Loucy (cell line): ENCODE data around the gene CHRM1.

Source experiments
- H2AFZ ChIP-seq: fragments of 200-600 bp; sonication (generic); 2 replicates; pipeline ENCODE4 v1.6.0; 2016; ENCODE audit warnings: antibody characterized with exemption, mild to moderate bottlenecking, low read length, moderate library complexity
- H3F3A ChIP-seq: fragments of 200-600 bp; 2 replicates; pipeline ENCODE4 v1.6.0; 2016; ENCODE audit warnings: antibody characterized with exemption, low read depth, mild to moderate bottlenecking
- H3K27me3 ChIP-seq: fragments of 200-600 bp; sonication (generic); 2 replicates; pipeline ENCODE4 v1.6.1; 2014; ENCODE audit warnings: low read length, mild to moderate bottlenecking; ENCODE audit not compliant: insufficient read depth, poor library complexity, severe bottlenecking
- H3K36me3 ChIP-seq: fragments of 200-600 bp; sonication (generic); 2 replicates; pipeline ENCODE4 v1.6.1; 2016; ENCODE audit warnings: low read length; ENCODE audit not compliant: insufficient read depth
- H3K4me1 ChIP-seq: fragments of 200-600 bp; sonication (generic); 2 replicates; pipeline ENCODE4 v1.5.1; 2014; ENCODE audit warnings: low read length, mild to moderate bottlenecking; ENCODE audit not compliant: insufficient read depth, poor library complexity, severe bottlenecking
- H3K4me2 ChIP-seq: fragments of 200-600 bp; sonication (generic); 2 replicates; pipeline ENCODE4 v1.6.0; 2014; ENCODE audit warnings: antibody characterized with exemption, low read length, low read depth, mild to moderate bottlenecking; ENCODE audit not compliant: poor library complexity, severe bottlenecking
- H3K4me3 ChIP-seq: fragments of 200-600 bp; sonication (generic); 2 replicates; pipeline ENCODE4 v1.5.1; 2014; ENCODE audit warnings: low read length, mild to moderate bottlenecking, mixed read lengths; ENCODE audit not compliant: poor library complexity, severe bottlenecking
- H3K79me2 ChIP-seq: fragments of 200-600 bp; sonication (generic); 2 replicates; pipeline ENCODE4 v1.6.1; 2014; ENCODE audit warnings: low read length; ENCODE audit not compliant: insufficient read depth
- H3K9ac ChIP-seq: fragments of 200-600 bp; sonication (generic); 2 replicates; pipeline ENCODE4 v1.6.0; 2014; ENCODE audit warnings: mild to moderate bottlenecking, low read depth, low read length, moderate library complexity; ENCODE audit not compliant: poor library complexity, severe bottlenecking
- H3K9me2 ChIP-seq: fragments of 200-600 bp; sonication (generic); replicated peaks from 2 replicates; pipeline ENCODE4 v1.6.1; 2016; ENCODE audit warnings: low read depth, low read length, mixed read lengths
- H3K9me3 ChIP-seq: fragments of 200-600 bp; sonication (generic); 2 replicates; pipeline ENCODE4 v1.6.1; 2014; ENCODE audit warnings: mild to moderate bottlenecking, antibody characterized with exemption, low read length, low read depth; ENCODE audit not compliant: insufficient read depth
- H4K20me1 ChIP-seq: fragments of 200-600 bp; sonication (generic); 2 replicates; pipeline ENCODE4 v1.6.0; 2014; ENCODE audit warnings: antibody characterized with exemption, low read length, mild to moderate bottlenecking; ENCODE audit not compliant: insufficient read depth, poor library complexity, severe bottlenecking
- EZH2phosphoT487 ChIP-seq: fragments of 200-600 bp; IDR thresholded peaks from 2 replicates; pipeline ENCODE4 v1.6.1; 2018; ENCODE audit warnings: antibody characterized with exemption, mild to moderate bottlenecking, moderate library complexity, borderline replicate concordance
- TF ChIP-seq, protein P1 (sequence below): fragments of 200-600 bp; sonication (generic); conservative IDR thresholded peaks from 2 replicates; pipeline ENCODE4 v1.5.1; 2014; ENCODE audit warnings: mild to moderate bottlenecking, antibody characterized with exemption, low read length

The CHRM1 gene

DNA sequence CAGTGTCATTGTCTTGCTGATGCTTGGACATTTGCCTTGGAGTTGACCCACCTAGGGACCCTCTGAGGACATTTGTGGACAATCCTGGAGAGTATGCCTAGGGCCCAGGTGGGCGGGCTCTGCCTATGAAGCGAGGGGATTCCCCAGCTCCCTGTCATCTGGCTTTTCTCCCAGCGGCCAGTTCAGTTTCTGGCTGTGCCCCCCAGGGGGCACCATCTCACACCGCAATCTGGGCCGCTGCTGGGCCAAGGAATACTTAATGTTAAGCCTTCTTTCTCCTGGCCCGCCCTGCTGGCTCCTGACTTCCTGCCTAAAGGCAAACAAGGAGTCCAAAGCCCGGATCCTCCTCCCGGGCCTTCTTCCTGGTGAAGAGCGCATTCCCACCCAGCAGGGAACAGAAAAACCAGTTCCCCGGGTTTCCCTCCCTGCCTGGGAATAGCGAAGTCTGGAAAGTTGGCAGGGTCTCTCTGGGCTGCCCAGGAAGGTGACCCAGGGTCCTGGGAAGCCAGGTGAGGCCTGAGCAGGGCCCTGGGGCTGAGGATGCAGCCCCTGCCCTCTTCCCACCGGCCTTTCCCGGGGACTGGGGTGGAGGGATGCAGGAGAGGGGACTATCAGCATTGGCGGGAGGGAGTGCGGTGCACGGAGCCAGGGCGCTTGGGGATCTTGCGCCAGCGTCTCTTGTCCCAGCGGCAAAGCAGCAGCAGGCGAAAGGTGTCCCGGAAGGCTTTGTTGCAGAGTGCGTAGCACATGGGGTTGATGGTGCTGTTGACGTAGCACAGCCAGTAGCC, 11.9 kb downstream of the CHRM1 start:
- Histone ChIP-seq H3K79me2 (no peaks in the 10 kb centered on the region), H3K4me2 (no peak overlapping the region), H3K9ac (no peak overlapping the region), H4K20me1 (no peaks in the 10 kb centered on the region), H3K9me2 (no peaks in the 10 kb centered on the region), H3K9me3 (no peaks in the 10 kb centered on the region), H2AFZ (no peak overlapping the region), H3K36me3 (no peaks in the 10 kb centered on the region), H3K27me3 (no peaks in the 10 kb centered on the region), H3K4me1 (peaks cover 13% of the 10 kb centered on the region), H3K4me3 (no peak overlapping the region), H3F3A (no peaks in the 10 kb centered on the region)
- TF ChIP-seq, protein P1, sequence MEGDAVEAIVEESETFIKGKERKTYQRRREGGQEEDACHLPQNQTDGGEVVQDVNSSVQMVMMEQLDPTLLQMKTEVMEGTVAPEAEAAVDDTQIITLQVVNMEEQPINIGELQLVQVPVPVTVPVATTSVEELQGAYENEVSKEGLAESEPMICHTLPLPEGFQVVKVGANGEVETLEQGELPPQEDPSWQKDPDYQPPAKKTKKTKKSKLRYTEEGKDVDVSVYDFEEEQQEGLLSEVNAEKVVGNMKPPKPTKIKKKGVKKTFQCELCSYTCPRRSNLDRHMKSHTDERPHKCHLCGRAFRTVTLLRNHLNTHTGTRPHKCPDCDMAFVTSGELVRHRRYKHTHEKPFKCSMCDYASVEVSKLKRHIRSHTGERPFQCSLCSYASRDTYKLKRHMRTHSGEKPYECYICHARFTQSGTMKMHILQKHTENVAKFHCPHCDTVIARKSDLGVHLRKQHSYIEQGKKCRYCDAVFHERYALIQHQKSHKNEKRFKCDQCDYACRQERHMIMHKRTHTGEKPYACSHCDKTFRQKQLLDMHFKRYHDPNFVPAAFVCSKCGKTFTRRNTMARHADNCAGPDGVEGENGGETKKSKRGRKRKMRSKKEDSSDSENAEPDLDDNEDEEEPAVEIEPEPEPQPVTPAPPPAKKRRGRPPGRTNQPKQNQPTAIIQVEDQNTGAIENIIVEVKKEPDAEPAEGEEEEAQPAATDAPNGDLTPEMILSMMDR: peak; percentile 67
- TF ChIP-seq EZH2phosphoT487: no peak

DNA sequence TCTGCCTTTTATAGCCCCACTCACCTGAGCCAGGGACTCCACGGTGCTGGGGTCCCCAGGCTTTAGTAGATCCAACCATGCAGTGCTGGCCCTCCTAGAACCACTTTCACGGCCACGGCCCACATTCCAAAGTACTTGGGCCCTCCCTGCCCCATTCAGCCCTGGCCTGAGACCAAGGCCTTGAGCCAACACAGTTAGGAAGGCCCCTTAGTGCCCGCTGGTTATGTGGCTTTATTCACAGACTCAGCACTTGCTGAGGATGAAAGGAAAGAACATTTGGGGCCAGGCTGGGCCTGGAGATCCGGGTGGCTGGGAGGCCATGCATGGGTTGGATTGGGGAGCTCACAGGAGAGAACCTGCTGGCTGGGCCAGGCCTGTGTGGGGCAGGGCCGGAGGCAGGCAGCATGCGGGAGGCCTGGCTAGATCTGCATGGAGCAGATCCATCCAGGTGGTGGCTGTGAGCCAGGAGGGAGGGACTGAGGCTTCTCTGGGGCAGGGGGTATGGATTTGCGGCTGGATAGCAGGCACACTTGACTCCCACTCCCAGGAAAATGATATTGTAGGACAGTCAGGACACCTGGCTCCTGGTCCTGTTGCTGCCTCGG, 12.6 kb downstream of the CHRM1 start:
- Histone ChIP-seq H3K4me1 (peaks cover 13% of the 10 kb centered on the region), H3K36me3 (no peaks in the 10 kb centered on the region), H3K27me3 (no peaks in the 10 kb centered on the region), H2AFZ (no peak overlapping the region), H3K4me2 (no peak overlapping the region), H3K4me3 (no peak overlapping the region), H4K20me1 (no peaks in the 10 kb centered on the region), H3K9me3 (no peaks in the 10 kb centered on the region), H3K9ac (no peak overlapping the region), H3K79me2 (no peaks in the 10 kb centered on the region), H3F3A (no peaks in the 10 kb centered on the region), H3K9me2 (no peaks in the 10 kb centered on the region)
- TF ChIP-seq EZH2phosphoT487: no peak
- TF ChIP-seq, protein P1: no peak

DNA sequence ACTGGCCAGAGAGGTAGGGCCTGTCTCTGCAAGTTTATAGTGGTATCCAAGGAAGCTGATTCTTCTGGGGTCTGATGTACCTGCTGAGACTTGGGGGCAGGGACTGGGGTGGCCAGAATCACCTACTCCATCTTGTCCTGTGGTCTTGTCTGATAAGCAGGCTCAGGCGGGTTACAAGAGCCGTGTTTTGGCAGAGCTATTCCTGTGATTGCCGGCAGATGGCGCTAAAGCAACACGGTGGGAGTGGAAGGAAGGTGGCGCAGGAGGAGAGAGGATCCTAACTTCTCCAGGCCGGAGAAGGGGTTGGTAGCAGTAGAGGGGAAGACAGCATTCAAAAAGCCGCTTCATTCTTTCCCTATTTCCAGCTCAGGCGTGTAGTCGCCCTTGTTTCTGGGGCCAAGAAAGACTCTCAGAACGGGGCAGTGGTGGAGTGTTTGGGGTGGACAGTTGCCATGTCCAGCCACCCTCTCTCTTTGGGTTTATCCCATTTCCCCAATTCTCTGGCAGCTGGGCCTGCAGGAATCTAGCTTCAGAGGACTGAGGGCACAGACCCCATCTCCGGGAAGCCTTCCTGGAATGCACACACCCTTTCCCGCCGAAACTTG, 15.1 kb downstream of the CHRM1 start:
- no peaks in the 10 kb centered on the region for H3K9me3 ChIP-seq
- no peak for TF ChIP-seq EZH2phosphoT487
- TF ChIP-seq, protein P1: peak; percentile 100
- peak overlapping the region; percentile 17 for H3K9ac ChIP-seq
- peak overlapping the region; percentile 87 for H2AFZ ChIP-seq
- H3K27me3 ChIP-seq: no peaks in the 10 kb centered on the region
- H3K4me2 ChIP-seq: peak overlapping the region; percentile 45
- peaks cover 6% of the 10 kb centered on the region for H3K4me1 ChIP-seq
- H3K4me3 ChIP-seq: peak overlapping the region; percentile 19
- no peaks in the 10 kb centered on the region for H3K9me2 ChIP-seq
- H3K36me3 ChIP-seq: no peaks in the 10 kb centered on the region
- H3K79me2 ChIP-seq: no peaks in the 10 kb centered on the region
- H4K20me1 ChIP-seq: no peaks in the 10 kb centered on the region
- H3F3A ChIP-seq: no peaks in the 10 kb centered on the region
